ENCODE data around the gene PARVG. TPM values are rescaled to one million over a fixed set of nuclear protein-coding genes. Genes with fewer than 3 reads are reported as not detected.

The PARVG gene
- total and polyA plus RNA-seq, 9 of the 15 experiments (the other 6 are each of a cell fraction or from before 2014, with no cell fraction given), result 0.35 TPM; not detected in 8

- no peak for DNase-seq (ENCODE audit: extremely low read depth in 1 of 4, low spot score in 3 of 4)
- no peaks in the 10 kb centered on the region; a peak in 1 of 5 replicates for H3K27me3 ChIP-seq (ENCODE audit: control insufficient read depth in 2 of 2, insufficient read depth in 2 of 2, low read length in 2 of 2)
- POLR2A ChIA-PET, result no interaction called here
- no peaks in the 10 kb centered on the region for H3K36me3 ChIP-seq (ENCODE audit: control insufficient read depth, insufficient read depth, low read length)
- no peak overlapping the region for H3K4me3 ChIP-seq
- no peaks in the 10 kb centered on the region for H3K9me1 ChIP-seq (ENCODE audit: control insufficient read depth, insufficient read depth, low read length)
- no peak overlapping the region for H3K4me2 ChIP-seq (ENCODE audit: insufficient read depth, low read length)
- H3K9ac ChIP-seq (ENCODE audit: insufficient read depth in 1 of 2, low read depth in 2 of 2, low read length in 2 of 2), result no peak overlapping the region
- in situ Hi-C loops (cut with MboI), result no loop called here
- no TSS peak for BruUV-seq (replicated peaks)
- CTCF ChIA-PET (ENCODE audit: low intra/inter-chr PET ratio), result no interaction called here
- FAIRE-seq, result no peak
- WGBS (ENCODE audit: insufficient coverage, low coverage, missing lambda C conversion rate), result 6% methylated on average over 2 of the region's 2 CpGs
- H3K27ac ChIP-seq (ENCODE audit: extremely low read depth, low read depth, low read length), result no peak overlapping the region
- H4K20me1 ChIP-seq (replicated peaks; ENCODE audit: control insufficient read depth, insufficient read depth, low read length), result no peaks in the 10 kb centered on the region
- no peak for ATAC-seq
- H3K9me3 ChIP-seq (replicated peaks; ENCODE audit: control insufficient read depth, insufficient read depth, low read depth, low read length), result no peaks in the 10 kb centered on the region
- H2AFZ ChIP-seq (ENCODE audit: low read depth, low read length), result no peak overlapping the region
- H3K79me2 ChIP-seq (ENCODE audit: control insufficient read depth, insufficient read depth, low read length), result no peaks in the 10 kb centered on the region
- H3K4me1 ChIP-seq (replicated peaks in 1 of 2; ENCODE audit: control insufficient read depth in 2 of 2, insufficient read depth in 2 of 2, low read length in 2 of 2), result no peaks in the 10 kb centered on the region
- intact Hi-C loops (cut with micrococcal nuclease), result no loop called here
- TF ChIP-seq, protein P1, sequence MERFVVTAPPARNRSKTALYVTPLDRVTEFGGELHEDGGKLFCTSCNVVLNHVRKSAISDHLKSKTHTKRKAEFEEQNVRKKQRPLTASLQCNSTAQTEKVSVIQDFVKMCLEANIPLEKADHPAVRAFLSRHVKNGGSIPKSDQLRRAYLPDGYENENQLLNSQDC (CRISPR knock-in tag; IDR thresholded peaks at IDR 0.05), result no peak
- TF ChIP-seq JUNB (CRISPR knock-in tag; conservative IDR thresholded peaks at IDR 0.05) (no peak), E2F3 (CRISPR knock-in tag; IDR thresholded peaks at IDR 0.05) (no peak), VEZF1 (CRISPR knock-in tag; IDR thresholded peaks at IDR 0.05) (no peak), SREBF2 (CRISPR knock-in tag; IDR thresholded peaks at IDR 0.05) (no peak), POLR2B (IDR thresholded peaks at IDR 0.05; ENCODE audit: low read depth, partially characterized antibody) (no peak), IRF1 (CRISPR knock-in tag; IDR thresholded peaks at IDR 0.05; ENCODE audit: borderline replicate concordance) (no peak), ZBTB43 (CRISPR knock-in tag; IDR thresholded peaks at IDR 0.05) (no peak), ZNF512 (tag; IDR thresholded peaks at IDR 0.05) (no peak), STAT6 (CRISPR knock-in tag; IDR thresholded peaks at IDR 0.05) (no peak), ZNF197 (CRISPR knock-in tag; IDR thresholded peaks at IDR 0.05; ENCODE audit: low read depth) (no peak), ZNF699 (CRISPR knock-in tag; IDR thresholded peaks at IDR 0.05; ENCODE audit: insufficient replicate concordance) (no peak)
- TF ChIP-seq, protein P2, sequence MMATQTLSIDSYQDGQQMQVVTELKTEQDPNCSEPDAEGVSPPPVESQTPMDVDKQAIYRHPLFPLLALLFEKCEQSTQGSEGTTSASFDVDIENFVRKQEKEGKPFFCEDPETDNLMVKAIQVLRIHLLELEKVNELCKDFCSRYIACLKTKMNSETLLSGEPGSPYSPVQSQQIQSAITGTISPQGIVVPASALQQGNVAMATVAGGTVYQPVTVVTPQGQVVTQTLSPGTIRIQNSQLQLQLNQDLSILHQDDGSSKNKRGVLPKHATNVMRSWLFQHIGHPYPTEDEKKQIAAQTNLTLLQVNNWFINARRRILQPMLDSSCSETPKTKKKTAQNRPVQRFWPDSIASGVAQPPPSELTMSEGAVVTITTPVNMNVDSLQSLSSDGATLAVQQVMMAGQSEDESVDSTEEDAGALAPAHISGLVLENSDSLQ (IDR thresholded peaks at IDR 0.05), result no peak
These were observed 49.1 kb downstream of the PARVG start for GRCh38 chr22:44229809-44230208.

Measured in K562 (cell line).